Endometrial microvascular endothelial cells (primary cell): ENCODE data around the gene ZNF385B. TPM values are rescaled to one million over a fixed set of nuclear protein-coding genes. Genes with fewer than 3 reads are reported as not detected.

Source experiments
- in situ Hi-C: cut with HindIII; loops from 2 replicates; pipeline ENCODE4 v1.10.0; 2017; ENCODE audit warnings: low sequenced_read_pairs, low pct_unique_long_range_greater_than_20kb; ENCODE audit errors: inconsistent ontology term
- total RNA-seq: library from RNA; depleted of rRNA; stranded (reverse); fragments of >200 nt; gene quantifications from one replicate; pipeline ENCODE4 v1.2.3, GENCODE V29; 2015; ENCODE audit errors: inconsistent ontology term

ZNF385B gene
- total RNA-seq, 1 donor from 2014 or later, result not detected

DNA sequence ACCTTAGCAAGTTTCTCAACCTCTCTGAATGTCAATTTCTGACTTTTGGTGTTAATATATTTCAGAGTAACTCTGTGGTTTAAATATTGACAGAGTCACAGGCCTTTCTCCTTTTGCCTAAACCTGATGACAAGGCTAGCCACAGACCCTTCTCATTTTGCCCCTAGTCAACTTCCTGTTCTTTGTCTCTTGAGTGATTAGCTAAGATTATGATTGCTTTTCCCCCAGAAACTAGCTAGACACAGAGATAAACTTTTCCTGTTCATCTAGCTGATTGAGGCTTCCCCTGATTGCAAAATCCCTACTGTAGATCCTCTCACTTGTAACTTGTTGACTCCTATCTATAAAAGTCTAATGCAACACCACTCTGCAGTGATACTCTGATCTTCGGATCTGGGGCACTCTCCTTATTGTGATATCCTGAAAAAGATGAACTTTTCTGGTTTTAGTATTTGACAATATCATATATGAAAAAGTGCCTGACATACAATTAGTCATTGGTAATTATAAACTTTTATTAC is 241.4 kb downstream of the ZNF385B start:
- in situ Hi-C loops, result no loop called here

DNA sequence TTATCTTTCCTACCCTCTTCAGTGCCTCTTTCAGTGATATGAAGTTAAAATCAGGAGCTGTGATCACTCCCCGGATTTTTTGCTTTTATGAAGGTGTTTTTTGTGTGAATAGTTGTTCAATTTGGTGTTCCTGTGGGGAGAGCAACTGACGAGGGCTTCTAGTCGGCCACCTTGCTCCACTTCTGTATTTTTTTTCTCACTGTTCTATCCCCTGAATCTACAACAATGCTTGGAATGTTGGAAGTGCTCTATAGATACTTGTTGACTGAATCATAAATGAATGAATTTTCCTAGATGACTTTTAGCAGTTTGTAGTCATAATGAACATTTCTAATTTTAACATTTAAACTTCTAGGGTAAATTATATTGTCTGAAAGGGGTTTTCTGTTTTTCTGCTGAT is 247.3 kb downstream of the ZNF385B start:
- in situ Hi-C loops, result no loop called here

DNA sequence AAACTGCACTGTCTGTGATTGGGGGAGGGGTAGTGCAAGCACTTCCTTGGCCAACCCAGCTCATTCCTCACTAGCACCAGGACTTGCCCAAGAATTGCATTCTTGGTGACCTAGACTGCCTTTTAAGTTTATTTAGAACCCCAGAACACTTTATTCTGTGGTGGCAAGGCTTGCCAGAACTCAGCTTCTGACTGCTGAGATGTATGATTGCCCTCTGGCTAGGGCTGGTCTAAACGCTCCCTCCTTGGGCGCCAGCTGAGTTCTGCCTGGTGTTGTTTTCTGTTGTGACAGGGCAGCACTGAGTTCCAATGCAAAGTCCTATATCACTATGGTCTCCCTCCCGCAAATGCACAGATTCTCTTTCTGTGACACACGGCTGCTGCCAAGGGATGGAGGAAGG is 247.7 kb downstream of the ZNF385B start:
- in situ Hi-C loops, result no loop called here

DNA sequence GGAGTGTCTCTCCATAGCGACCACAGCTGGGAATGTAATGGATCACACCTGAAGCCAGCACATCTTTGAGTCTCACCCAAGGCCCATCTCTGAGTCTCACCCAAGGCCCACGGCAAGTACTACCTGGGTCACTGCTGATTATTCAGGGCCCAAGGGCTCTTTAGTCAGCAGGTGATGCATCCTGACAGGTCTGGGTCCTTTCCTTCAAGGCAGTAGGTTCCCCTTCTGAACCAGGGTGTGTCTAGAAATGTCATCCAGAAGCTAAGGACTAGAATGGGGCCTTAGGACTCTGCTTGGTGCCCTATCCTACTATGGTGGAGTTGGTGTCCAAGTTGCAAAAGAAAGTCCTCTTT is 248.1 kb downstream of the ZNF385B start:
- in situ Hi-C loops, result no loop called here

DNA sequence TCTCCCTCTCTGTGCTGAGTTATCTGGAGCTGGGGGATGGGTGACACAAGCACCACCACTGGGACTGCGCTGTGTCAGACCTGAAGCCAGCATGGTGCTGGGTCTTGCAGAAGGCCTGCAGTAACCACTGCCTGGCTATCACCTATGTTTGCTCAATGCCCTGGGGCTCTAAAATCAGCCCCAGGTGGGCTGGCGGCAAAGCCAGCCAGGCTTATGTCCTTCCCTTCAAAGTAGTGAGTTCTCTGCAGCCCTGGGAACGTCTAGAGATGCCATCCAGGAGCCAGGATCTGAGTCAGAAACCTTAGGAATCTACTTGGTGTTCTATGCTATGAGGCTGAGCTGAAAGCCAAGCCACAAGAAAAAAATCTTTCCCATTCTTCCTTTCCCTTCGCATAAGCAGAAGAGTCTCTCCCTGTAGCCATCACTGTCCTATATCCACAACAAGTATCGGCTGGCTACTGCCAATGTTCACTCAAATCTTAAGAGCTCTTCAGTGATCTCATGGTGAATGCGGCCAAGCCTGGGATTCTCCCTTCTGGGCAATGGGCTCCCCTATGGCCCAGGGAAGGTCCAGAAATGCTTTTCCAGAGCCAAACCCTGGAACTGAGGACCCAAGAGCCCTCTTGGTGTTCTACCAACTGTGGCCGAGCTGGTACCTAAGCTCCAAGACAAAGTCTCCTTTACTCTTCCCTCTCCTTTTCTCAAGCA is 248.7 kb downstream of the ZNF385B start:
- in situ Hi-C loops, result no loop called here

DNA sequence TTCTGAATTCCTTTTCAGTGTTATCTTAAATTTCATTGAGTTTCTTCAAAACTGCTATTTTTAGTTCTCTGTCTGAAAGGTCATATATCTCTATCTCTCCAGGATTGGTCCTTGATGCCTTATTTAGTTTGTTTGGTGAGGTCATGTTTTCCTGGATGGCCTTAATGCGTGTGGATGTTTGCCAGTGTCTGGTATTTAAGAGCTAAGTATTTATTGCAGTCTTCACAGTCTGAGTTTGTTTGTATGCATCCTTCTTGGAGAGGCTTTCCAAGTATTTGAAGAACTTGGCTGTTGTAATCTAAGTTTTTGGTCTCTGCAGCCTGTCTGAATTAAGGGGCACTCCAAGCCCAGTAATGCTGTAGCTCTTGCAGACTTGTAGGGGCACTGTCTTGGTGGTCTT is 249.3 kb downstream of the ZNF385B start:
- in situ Hi-C loops, result no loop called here

DNA sequence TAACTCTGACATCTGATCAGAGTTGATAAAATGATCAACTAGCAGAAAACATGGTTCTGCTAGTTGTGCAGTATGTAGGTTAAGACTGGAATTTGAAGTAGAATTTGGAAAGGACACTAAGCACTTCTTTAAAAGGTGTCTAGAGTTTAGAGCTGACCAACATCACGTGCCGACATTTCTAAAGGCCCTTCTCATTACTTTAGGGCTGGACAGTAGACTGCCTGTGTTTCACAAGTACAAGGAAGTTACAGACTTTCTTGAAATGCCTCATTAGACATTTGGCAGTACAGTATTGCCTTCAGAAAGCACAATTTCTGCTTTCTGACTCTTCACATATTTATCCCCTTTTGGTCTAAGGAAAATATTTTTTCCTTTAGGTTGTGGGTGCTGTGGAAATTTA is 255.3 kb downstream of the ZNF385B start:
- in situ Hi-C loops, result no loop called here

DNA sequence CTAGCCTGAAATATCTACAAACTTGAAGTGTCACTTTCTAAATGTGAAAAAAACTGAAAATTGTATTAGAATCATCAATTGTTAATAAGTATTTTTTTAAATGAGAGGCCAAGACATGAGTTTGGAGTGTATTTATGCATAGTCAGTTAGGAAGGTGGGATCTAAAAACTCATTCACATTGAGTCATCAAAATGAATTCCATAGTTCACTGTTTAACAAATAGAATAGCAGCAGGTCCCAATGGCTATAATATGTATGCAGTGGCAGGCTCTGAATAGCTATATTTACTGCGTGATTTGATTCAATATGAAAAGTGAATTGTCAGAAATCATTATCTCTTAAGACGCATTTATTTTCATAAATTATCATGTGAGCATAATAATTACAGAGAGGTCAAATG is 256.1 kb downstream of the ZNF385B start:
- in situ Hi-C loops, result no loop called here

DNA sequence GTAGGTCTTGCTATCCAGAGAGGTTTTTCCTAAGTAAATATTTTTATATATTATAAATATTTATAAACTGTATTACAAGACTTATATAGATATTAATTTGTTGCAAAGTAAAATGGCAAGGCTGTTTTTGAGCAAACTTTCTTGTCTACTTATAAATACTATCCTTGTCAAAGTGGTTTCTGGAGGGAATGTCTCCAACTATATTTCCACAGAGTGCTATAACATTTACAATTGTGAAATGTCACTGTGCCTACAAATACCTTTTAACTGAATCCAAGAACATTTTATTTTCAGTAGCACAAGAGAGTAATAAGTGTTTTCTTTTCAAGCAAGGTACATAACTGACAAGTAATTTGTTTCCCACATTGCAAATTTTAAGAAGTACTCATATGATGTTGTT is 256.8 kb downstream of the ZNF385B start:
- in situ Hi-C loops, result no loop called here

DNA sequence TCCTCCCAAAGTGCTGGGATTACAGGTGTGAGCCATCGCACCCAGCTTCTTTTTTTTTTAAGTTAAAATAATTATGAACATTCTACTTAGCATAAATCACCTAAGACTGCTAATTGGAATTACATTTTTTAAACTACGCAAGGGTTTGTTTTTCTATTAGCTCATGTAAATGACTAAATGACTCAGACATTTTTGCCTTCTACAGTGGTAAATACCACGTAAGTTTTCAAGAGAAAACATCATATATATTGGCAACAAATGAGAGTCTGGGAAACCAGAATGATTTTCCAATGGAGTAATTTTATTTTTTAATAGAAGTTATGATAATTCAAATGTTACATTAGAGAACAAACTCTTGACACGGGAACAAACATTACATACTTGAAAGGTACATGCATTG is 259.0 kb downstream of the ZNF385B start:
- in situ Hi-C loops, result no loop called here

DNA sequence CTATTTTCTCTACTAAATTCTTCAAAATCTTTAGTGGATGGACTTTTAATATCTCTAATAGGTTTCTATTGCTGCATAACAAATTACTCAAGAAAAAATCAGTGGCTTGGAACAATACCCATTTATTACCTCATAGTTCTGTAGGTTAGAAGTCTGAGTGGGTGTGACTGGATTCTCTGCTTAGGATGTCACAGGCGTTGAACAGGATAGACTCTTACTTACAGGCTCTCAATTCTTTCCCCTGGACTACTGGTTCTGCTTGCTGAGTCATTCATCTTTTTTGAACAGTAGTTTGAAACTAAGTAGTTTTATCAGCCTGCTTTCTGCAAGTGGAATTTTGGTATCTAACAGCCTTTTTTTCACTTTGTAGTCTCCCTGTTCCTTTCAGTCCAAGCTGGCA is 265.4 kb downstream of the ZNF385B start:
- in situ Hi-C loops, result no loop called here

DNA sequence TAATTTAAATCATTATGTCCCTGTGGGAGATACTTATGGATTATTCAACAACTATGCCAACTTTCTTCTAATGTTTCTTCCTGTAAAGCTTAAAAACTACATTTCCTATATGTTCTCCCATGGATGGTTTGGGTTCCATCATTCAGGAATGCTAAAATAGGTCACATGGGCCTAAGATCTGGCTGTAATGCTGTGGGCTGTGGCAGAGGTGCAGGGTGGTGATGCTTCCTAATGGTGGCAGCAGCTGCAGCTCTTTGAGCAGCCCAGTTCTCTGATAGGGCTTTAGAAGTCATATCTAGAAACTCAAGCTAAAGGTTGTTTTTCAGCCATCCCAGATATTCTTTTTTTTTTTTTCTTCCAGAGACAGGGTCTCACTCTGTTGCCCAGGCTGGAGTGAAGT is 266.1 kb downstream of the ZNF385B start:
- in situ Hi-C loops, result no loop called here

DNA sequence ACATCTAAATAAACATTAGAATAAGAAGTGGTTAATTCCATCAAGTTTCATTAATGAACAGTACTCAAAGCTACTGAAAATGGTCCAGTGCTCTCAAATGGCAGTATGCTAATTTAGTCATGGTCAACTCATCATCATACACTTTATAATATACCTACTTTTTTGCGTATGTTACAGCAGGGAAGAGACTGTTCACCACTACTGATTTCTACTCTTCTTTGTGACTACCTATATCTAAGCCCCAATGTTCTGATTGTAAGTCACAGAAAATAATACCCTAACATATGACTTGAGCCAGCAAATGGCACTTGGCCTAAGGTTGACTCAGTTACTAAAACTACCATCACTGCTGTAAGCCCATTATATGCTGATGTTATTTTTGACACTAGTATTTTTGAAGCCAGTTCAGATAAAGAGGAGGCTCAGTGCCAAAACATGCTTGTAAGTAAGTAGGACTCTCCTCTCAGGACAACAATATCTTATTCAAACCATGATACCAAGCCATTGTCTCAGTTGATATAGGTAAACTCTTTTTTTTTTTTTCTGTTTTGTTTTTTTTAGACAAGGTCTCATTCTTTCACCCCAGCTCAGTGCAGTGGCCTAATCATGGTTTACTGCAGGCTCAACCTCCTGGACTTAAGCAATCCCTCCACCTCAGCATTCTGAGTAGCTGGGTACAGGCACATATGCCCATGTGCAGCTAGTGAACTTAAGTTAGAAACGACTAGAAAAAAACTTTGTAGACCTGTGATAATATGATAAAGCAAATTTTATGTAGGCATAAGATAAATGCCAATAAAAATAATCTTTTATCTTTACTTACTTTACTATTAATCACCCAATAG is 266.9 kb downstream of the ZNF385B start:
- in situ Hi-C loops, result no loop called here

DNA sequence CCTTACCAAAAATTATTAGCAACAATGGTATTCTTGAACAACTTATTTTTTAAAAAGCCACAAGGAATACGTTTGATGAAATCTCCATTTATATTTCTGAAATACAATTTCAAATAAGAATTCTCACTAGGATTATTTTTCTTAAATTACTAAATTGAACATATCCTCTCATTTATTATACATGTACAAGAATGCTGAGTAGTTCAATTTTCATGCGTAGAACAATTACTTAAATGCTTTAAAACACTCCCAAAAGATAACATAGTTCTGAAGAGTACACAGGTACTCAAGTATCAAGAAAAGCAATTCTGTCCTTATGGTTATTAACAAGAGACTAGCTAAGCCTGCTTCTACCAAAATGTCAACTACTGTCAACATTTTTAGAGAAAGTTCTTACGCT is 268.1 kb downstream of the ZNF385B start:
- in situ Hi-C loops, result no loop called here

DNA sequence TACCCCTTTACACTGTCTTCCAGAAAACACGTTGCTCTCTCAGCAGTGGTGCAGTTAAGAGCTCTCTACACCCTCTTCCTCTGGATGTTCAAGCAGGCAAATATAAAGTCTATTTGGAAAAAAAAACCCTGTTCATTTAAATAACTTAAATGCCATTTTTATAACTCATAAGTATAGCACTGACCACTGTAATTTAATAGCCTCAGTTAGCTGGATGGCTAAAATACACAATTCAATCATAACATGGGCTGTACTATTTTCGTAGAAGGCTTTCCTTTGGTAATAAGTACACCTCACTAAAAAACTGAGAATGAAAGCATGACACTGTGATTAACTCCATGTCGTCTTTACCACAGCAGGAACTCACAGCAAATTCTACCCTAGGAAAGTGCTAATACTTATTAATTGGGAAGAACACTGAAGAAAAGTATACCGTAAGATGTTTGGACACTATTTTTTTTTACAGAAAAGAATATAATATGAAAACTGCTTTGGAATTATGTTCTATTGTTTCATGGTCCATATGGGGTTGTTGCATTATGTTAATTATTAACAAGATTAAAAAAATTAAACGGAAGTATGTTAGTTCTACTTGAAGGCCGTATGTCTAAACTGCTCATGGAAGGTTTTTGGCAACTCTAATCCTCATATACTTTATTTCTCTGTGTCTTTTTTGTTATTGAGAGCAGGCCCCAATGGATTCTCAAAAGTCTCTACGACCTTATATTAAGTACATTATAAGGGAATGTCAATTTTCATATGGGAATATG is 269.1 kb downstream of the ZNF385B start:
- in situ Hi-C loops, result no loop called here

DNA sequence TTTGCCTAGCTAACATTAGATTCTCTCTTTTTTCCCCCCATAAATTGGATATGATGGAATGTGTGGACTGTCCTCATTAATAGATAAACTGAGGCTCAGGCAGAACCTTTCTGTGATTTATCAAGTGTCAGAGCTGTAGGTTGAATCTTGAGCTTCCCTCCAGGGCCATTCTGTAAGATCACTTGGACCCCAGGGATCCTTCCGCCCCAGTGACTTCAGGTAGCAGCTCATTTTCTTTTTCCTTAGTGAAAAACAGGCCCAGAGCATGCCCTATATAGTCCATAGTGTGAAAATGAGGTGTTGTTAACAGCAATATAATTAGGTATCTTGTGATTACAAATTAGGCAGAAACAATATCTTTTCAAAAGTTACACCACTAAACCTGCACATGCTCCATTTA is 269.7 kb downstream of the ZNF385B start:
- in situ Hi-C loops, result no loop called here

DNA sequence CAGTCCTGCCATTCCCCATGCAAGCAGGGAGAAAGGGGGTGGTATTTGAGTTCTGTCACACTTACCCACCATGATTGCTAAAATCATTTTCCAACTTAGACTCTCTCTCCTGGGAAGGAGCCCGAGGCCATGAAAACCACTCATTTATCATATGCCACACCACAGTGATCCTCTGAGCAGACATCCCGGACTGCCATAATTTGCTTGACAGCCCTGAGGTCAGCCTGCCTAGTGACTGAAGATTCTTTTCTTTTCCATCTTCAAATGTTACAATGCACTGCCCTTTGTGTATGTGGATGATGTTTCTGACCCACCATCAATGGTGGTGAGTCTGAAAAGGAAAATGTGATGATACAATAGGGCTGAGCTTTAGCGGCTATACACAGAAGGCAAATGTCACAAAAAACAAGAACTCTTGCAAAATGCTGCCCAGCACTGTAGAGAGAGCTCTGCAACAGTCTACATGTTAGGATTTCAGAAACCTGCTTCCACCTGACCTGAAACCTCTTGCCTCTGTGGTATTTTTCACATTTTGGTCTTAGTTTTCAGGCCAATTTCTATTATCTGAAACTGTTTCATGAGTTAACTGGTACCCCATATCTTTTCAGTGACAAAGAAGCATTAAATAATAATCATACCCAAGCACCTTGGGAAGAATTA is 272.8 kb downstream of the ZNF385B start:
- in situ Hi-C loops, result no loop called here

DNA sequence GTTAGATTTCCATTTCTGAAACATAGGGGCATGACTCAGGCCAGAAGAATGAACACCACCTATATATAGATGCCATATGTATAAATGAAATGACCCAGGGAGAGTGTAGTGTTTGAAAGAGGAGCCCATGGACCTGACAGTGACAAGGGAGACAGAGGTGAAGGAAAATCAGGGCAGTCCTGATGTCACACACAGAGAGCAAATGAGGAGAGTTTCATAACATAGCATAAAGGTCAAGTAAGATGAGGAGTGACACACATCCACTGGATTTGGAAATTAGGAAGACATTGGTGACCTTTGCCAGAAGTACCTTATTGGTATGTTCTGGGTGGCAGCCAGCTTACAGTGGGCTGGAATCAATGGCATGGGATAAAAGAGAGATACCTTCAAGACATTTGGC is 276.7 kb downstream of the ZNF385B start:
- in situ Hi-C loops, result no loop called here

DNA sequence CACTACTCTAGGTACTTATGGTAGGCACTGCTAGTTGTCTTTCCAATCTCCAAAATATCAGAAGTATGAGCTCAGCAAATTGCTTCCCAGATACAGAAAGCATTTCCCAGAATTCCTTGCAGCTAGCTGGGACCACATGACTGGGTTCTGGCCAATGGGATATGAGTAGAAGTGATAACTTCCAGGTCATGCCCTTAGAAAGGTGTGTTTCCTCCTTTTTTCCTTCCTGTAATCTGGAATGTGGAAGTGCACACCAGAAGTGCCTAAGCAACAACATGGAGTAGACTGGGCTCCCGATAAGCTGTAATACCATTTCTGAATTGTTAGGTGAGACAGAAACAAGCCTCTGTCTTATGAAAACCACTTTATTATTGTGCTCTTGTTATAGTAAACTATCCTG is 279.8 kb downstream of the ZNF385B start:
- in situ Hi-C loops, result no loop called here
